GM12878 (cell line): ENCODE results near the gene GALNS. TPM values are rescaled to one million over a fixed set of nuclear protein-coding genes. Genes with fewer than 3 reads are reported as not detected.

Experiments used
- ATAC-seq: fragments of 200-7000 bp; cut with Tn5 transposase; 3 replicates; pipeline ENCODE4 v1.9.1; 2020; ENCODE audit warnings: mild to moderate bottlenecking, moderate library complexity
- Bru-seq: library from RNA; stranded (reverse); fragments of 400-500 nt; gene quantifications from one replicate; lab custom pipeline; 2021; lab: Mats Ljungman, UMichigan
- BruChase-seq, 2 experiments: library from RNA; stranded (reverse); fragments of 400-500 nt; gene quantifications; one replicate each; lab custom pipeline; 2021; lab: Mats Ljungman, UMichigan
- BruUV-seq: library from RNA; stranded (reverse); fragments of 400-500 nt; replicated peaks from 2 replicates; lab custom pipeline; 2021; lab: Mats Ljungman, UMichigan
- CTCF ChIA-PET: fragments of 300-600 bp; sonication (Branson Sonifier 250); formaldehyde crosslinking; extraction: SDS; loops from one replicate; lab custom pipeline; 2021; ENCODE audit warnings: inconsistent platforms; lab: Yijun Ruan, JAX
- POLR2A ChIA-PET: fragments of 350-600 bp; formaldehyde crosslinking; extraction: SDS; loops from one replicate; lab custom pipeline; 2021; ENCODE audit warnings: inconsistent platforms; lab: Charles Lee
- RAD21 ChIA-PET: fragments of 300-600 bp; sonication (Branson Sonifier 250); formaldehyde crosslinking; loops from one replicate; lab custom pipeline; 2023; ENCODE audit warnings: antibody characterized with exemption; ENCODE audit not compliant: unreplicated experiment; lab: Charles Lee
- SMC1A ChIA-PET: fragments of 300-600 bp; sonication (Branson Sonifier 250); formaldehyde crosslinking; loops from one replicate; lab custom pipeline; 2023; ENCODE audit not compliant: unreplicated experiment, uncharacterized antibody; lab: Charles Lee
- DNase-seq: peaks from one replicate; pipeline ENCODE4 v3.0.0-alpha.2; 2011; ENCODE audit warnings: low read depth, low spot score
- FAIRE-seq: peaks from 3 replicates; lab custom pipeline; 2011; peaks lifted over from hg19 to GRCh38; lab: Jason Lieb, UNC
- H2AFZ ChIP-seq: 2 replicates; pipeline ENCODE4 v1.6.0; 2011; ENCODE audit warnings: low read depth, low read length, control low read depth; ENCODE audit not compliant: control insufficient read depth
- H3K27ac ChIP-seq: 2 replicates; pipeline ENCODE4 v1.5.1; 2011; ENCODE audit warnings: control low read depth; ENCODE audit not compliant: control insufficient read depth, insufficient read depth
- H3K27me3 ChIP-seq, 2 experiments: replicated peaks in 1 of 2; 2 replicates each; pipeline versions ENCODE4 v1.6.0 to v1.6.1; 2011; ENCODE audit warnings: low read length in 1 of 2; ENCODE audit not compliant: control insufficient read depth in 2 of 2, insufficient read depth in 2 of 2
- H3K36me3 ChIP-seq, 2 experiments: 2 replicates each; pipeline ENCODE4 v1.5.1; 2011; ENCODE audit warnings: low read length in 1 of 2; ENCODE audit not compliant: control insufficient read depth in 2 of 2, insufficient read depth in 2 of 2
- H3K4me1 ChIP-seq: 2 replicates; pipeline ENCODE4 v1.6.1; 2011; ENCODE audit warnings: mild to moderate bottlenecking, low read length, moderate library complexity, mixed read lengths; ENCODE audit not compliant: control insufficient read depth, insufficient read depth
- H3K4me2 ChIP-seq: 2 replicates; pipeline ENCODE4 v1.6.0; 2011; ENCODE audit warnings: control low read depth; ENCODE audit not compliant: control insufficient read depth, insufficient read depth
- H3K4me3 ChIP-seq: fragments of 200-600 bp; sonication (generic); 2 replicates; pipeline ENCODE4 v1.5.1; 2016
- H3K79me2 ChIP-seq: 2 replicates; pipeline ENCODE4 v1.6.0; 2011; ENCODE audit warnings: low read length; ENCODE audit not compliant: control insufficient read depth, insufficient read depth
- H3K9ac ChIP-seq: 2 replicates; pipeline ENCODE4 v1.8.0; 2011; ENCODE audit warnings: low read length, control low read depth, mixed read lengths; ENCODE audit not compliant: control insufficient read depth, insufficient read depth
- H3K9me3 ChIP-seq: replicated peaks from 3 replicates; pipeline ENCODE4 v1.5.1; 2011; ENCODE audit warnings: mild to moderate bottlenecking, low read length; ENCODE audit not compliant: control insufficient read depth, insufficient read depth
- H4K20me1 ChIP-seq: 2 replicates; pipeline ENCODE4 v1.6.0; 2011; ENCODE audit not compliant: control insufficient read depth, insufficient read depth
- BHLHE40 ChIP-seq, 2 experiments: fragments of 450-650 bp in 1 of 2; IDR thresholded peaks; 2 replicates each; pipeline ENCODE4 v1.6.1; 2011 to 2017; ENCODE audit warnings: low read depth in 2 of 2, borderline replicate concordance in 1 of 2, improper control_type of control experiment in 1 of 2, low read length in 1 of 2, mild to moderate bottlenecking in 1 of 2
- EGR1 ChIP-seq, 2 experiments: IDR thresholded peaks; 1 replicate in 1 of 2; 2 replicates in 1 of 2; pipeline ENCODE4 v1.6.1; 2011 to 2012; ENCODE audit warnings: low read depth in 2 of 2, low read length in 2 of 2, borderline replicate concordance in 1 of 2, mild to moderate bottlenecking in 1 of 2, moderate library complexity in 1 of 2
- FOS ChIP-seq: IDR thresholded peaks from 3 replicates; pipeline ENCODE4 v1.6.1; 2011; ENCODE audit warnings: borderline replicate concordance; ENCODE audit not compliant: insufficient read length; ENCODE audit errors: extremely low read depth
- KDM1A ChIP-seq: fragments of 200-600 bp; sonication (generic); IDR thresholded peaks from 2 replicates; pipeline ENCODE4 v1.6.1; 2016; ENCODE audit warnings: borderline replicate concordance
- SMAD5 ChIP-seq: IDR thresholded peaks from 2 replicates; pipeline ENCODE4 v1.6.1; 2016; ENCODE audit warnings: antibody characterized with exemption, low read depth
- SPI1 ChIP-seq: IDR thresholded peaks from 2 replicates; pipeline ENCODE4 v1.6.1; 2011; ENCODE audit warnings: low read depth, mild to moderate bottlenecking, low read length, moderate library complexity, borderline replicate concordance; ENCODE audit not compliant: insufficient read depth
- WGBS: methylation state at CpG from one replicate; pipeline ENCODE4 v1.1.6; 2016; ENCODE audit warnings: low lambda C conversion rate; ENCODE audit not compliant: insufficient replicate concordance, insufficient coverage; ENCODE audit errors: missing lambda C conversion rate; 5-methylcytosine and 5-hydroxymethylcytosine counted together
- in situ Hi-C: fragments of 300-500 bp; cut with MboI; formaldehyde crosslinking; loops from 9 replicates; pipeline ENCODE4 v1.14.3; 2018; ENCODE audit warnings: mixed read lengths
- intact Hi-C: fragments of 100-400 bp; cut with micrococcal nuclease; formaldehyde crosslinking; loops from one replicate; pipeline ENCODE4 v1.14.2; 2022; ENCODE audit not compliant: unreplicated experiment
- long read RNA-seq, 2 experiments: library from polyadenylated mRNA; unstranded; transcript quantifications; one replicate each; pipeline ENCODE4 v2.0.0, GENCODE V29; 2019 to 2020
- polyA minus RNA-seq, 3 experiments: library from RNA; depleted of rRNA, polyadenylated mRNA; stranded (reverse); fragments of >200 nt; gene quantifications; 2 replicates each; pipeline ENCODE4 v1.2.3, GENCODE V29; 2011
- polyA plus RNA-seq, 11 experiments: library from polyadenylated mRNA; depleted of rRNA in 4 of 11; unstranded in 6 of 11; stranded (reverse) in 5 of 11; fragments of >200 nt; fragmentation: Nextera tagmentation in 4 of 11; fragmentation: Illumina TruSeq in 1 of 11; extraction: Ambion mirVana in 4 of 11; extraction: Trizol in 1 of 11; gene quantifications; 1 replicate in 1 of 11; 2 replicates in 10 of 11; pipeline versions ENCODE4 v1.2.1 to v1.2.3, GENCODE V29; 2011 to 2016; ENCODE audit warnings: inconsistent platforms in 2 of 11, missing spikeins in 2 of 11, low read depth in 1 of 11
- total RNA-seq, 4 experiments: library from RNA; depleted of rRNA in 3 of 4; stranded (reverse); fragments of >200 nt in 3 of 4; fragmentation: Illumina TruSeq in 1 of 4; extraction: Trizol in 1 of 4; gene quantifications; 2 replicates each; pipeline versions ENCODE4 v1.2.1 to v1.2.3, GENCODE V29; 2013 to 2021
- TF ChIP-seq, protein P1 (sequence below): fragments of 450-650 bp; IDR thresholded peaks from 2 replicates; pipeline ENCODE4 v1.6.1; 2018; ENCODE audit warnings: borderline replicate concordance, mild to moderate bottlenecking; ENCODE audit not compliant: partially characterized antibody
- TF ChIP-seq, protein P2 (sequence below): IDR thresholded peaks from 2 replicates; pipeline ENCODE4 v1.6.1; 2012; ENCODE audit warnings: low read depth, low read length, improper control_type of control experiment
- TF ChIP-seq, protein P3 (sequence below): IDR thresholded peaks from 2 replicates; pipeline ENCODE4 v1.6.1; 2011; ENCODE audit warnings: borderline replicate concordance, low read depth, mild to moderate bottlenecking, moderate library complexity, mixed read lengths, low read length; ENCODE audit not compliant: insufficient read depth; ENCODE audit errors: extremely low read length

Gene GALNS, protein sequence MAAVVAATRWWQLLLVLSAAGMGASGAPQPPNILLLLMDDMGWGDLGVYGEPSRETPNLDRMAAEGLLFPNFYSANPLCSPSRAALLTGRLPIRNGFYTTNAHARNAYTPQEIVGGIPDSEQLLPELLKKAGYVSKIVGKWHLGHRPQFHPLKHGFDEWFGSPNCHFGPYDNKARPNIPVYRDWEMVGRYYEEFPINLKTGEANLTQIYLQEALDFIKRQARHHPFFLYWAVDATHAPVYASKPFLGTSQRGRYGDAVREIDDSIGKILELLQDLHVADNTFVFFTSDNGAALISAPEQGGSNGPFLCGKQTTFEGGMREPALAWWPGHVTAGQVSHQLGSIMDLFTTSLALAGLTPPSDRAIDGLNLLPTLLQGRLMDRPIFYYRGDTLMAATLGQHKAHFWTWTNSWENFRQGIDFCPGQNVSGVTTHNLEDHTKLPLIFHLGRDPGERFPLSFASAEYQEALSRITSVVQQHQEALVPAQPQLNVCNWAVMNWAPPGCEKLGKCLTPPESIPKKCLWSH
- 64.8 and 87.4 TPM in 2 replicates for total RNA-seq (2013; cell fraction: nucleolus; rRNA removed)
- total RNA-seq (2014; rRNA removed) (4.0 and 5.1 TPM in 2 replicates), total RNA-seq (2014; rRNA removed; fragmentation: Illumina TruSeq; extraction: Trizol) (3.7 and 4.3 TPM in 2 replicates), total RNA-seq (2021) (9.6 and 12.4 TPM in 2 replicates), polyA plus RNA-seq (2011; rRNA removed) (3.5 and 4.2 TPM in 2 replicates), polyA plus RNA-seq (2014; fragmentation: Illumina TruSeq; extraction: Trizol) (2.6 and 6.0 TPM in 2 replicates), polyA plus RNA-seq (2014; fragmentation: Nextera tagmentation; extraction: Ambion mirVana) (under 1 TPM; 0.37 to 0.95 TPM), polyA plus RNA-seq (2014; rRNA removed) (8.1 and 9.5 TPM in 2 replicates), polyA plus RNA-seq (2016; fragmentation: Nextera tagmentation; extraction: Ambion mirVana) (1 to 10 TPM; 5.6 to 6.5 TPM), polyA minus RNA-seq (2011; rRNA and poly(A)+ RNA removed) (3.1 and 10.6 TPM in 2 replicates), Bru-seq, nascent RNA (percentile 53 among the genes with signal in this experiment), BruChase-seq, experiment 1, labeled RNA remaining after a 6-hour chase (percentile 66 among the genes with signal in this experiment), BruChase-seq, experiment 2, labeled RNA remaining after a 2-hour chase (percentile 57 among the genes with signal in this experiment)
- 6.4 TPM for polyA plus RNA-seq (2011; ENCODE audit: low read depth)
- polyA plus RNA-seq (2011; cell fraction: cytosol; rRNA removed), result 3.5 and 3.9 TPM in 2 replicates
- 21.1 and 23.2 TPM in 2 replicates for polyA plus RNA-seq (2011; cell fraction: nucleus; rRNA removed)
- polyA plus RNA-seq (2012), result 8.5 and 8.8 TPM in 2 replicates
- 1.1 and 3.3 TPM in 2 replicates for polyA minus RNA-seq (2011; cell fraction: cytosol; rRNA and poly(A)+ RNA removed)
- 10.0 and 19.4 TPM in 2 replicates for polyA minus RNA-seq (2011; cell fraction: nucleus; rRNA and poly(A)+ RNA removed)
- long read RNA-seq, experiment 1, partial matches to known transcripts, result 0 of 1 reads
- long read RNA-seq, experiment 1, other reads (novel, unspliced or antisense), result 0 of 1 reads
- long read RNA-seq, experiment 2, partial matches to known transcripts, result 1 of 1 reads
- long read RNA-seq, experiment 2, other reads (novel, unspliced or antisense), result 0 of 1 reads

DNA sequence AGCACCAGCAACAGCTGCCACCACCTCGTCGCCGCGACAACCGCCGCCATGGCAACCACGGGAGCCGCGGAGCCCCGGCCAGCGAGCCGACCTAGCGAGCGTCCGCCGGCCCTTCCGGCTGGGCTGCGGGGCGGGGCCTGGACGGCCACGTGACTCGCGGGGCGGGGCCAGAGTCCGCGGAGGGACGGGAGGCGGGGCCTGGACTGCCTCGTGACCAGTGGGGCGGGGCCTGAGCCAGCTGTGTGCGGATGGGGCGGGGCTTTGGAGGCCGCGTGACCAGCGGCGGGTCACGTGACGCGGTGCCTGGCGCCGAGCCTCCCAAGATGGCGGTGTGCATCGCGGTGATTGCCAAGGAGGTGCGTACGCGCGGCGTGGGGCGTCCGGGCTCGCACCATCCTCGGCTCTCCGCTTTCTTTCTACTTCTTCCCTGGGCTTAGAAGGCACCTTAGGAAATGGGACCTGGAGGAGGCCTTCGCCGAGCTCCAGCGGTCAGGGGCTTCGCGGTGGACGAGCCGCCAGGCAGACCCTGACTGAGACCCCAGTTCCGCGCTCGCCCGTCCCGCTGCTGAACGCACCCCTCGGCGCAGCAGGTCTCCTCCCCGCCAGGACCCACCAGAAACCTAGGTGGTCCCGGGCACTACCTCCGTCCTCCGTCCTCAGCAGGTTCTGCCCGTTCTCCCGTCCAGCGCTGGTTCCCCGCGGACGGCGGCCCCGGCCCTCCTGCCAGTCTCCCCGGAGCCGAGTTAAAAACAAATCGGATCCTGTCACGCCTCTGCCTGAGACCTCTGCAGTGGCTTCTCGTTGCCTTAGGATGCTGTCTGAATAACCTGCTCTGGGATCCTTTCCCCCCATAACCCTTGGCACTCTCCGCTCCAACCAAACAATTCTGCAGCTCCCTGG lies at the start of gene GALNS, which contains the start of gene TRAPPC2L:
Gene GALNS, minus strand, starts transcription at position 120 of the 900 bp plus-strand sequence. Its CDS starts 70 bp downstream, at position 50.
Gene TRAPPC2L, plus strand, starts transcription at position 300 of the 900 bp plus-strand sequence. Its CDS starts 24 bp downstream, at position 324.
- Histone ChIP-seq H3K36me3 (peaks cover 4 to 5% of the 10 kb centered on the region in 2 experiments; a peak in 3 of 4 replicates), H3K4me3 (peak within 1 kb of the TSS; percentile 88), H3K4me1 (peaks cover 23% of the 10 kb centered on the region), H3K4me2 (peak within 1 kb of the TSS; percentile 93), H2AFZ (peak within 1 kb of the TSS; percentile 95), H3K27ac (peak within 1 kb of the TSS; percentile 64), H3K79me2 (peaks cover 13% of the 10 kb centered on the region), H3K27me3 (no peaks in the 10 kb centered on the region), H3K9me3 (no peaks in the 10 kb centered on the region), H3K9ac (peak within 1 kb of the TSS; percentile 69), H4K20me1 (0 out of 2 replicates have a peak, but pooled peaks cover 2% of the 10 kb centered on the region)
- ChIA-PET RAD21 (interaction anchor here (0.8 to 1.8 kb wide), 9 partner anchors 45 to 360 kb away, joined by 3 to 14 read pairs (median 3); partner anchors contain the start of genes APRT, CDH15 and ZNF778), CTCF (interaction anchor here (0.7 to 2.9 kb wide), 16 partner anchors 11 to 359 kb away, joined by 3 to 19 read pairs (median 4); partner anchors contain the start of gene APRT), SMC1A (interaction anchor here (0.7 to 2.0 kb wide), 9 partner anchors 17 to 154 kb away, joined by 3 to 5 read pairs (median 3); no protein-coding TSS in a partner anchor), POLR2A (interaction anchor here (0.9 to 1.5 kb wide), 6 partner anchors 45 to 308 kb away, joined by 3 to 8 read pairs (median 4); partner anchors contain the start of gene APRT)
- in situ Hi-C loops (no loop called here), intact Hi-C loops (loop anchor here (1.0 to 5.0 kb wide), 3 partner anchors 45 to 120 kb away; partner anchors contain the start of gene APRT)
- ATAC-seq, result peak; percentile 90
- peak; percentile 69 for DNase-seq
- BruUV-seq, result no TSS peak
- under 1% methylated on average over 79 of the region's 87 CpGs for WGBS
- peak; percentile 92 for FAIRE-seq
- TF ChIP-seq SPI1 (no peak), SMAD5 (0 out of 2 replicates have a peak, but pooled peaks have one; percentile 27), KDM1A (no peak), EGR1 (IDR thresholded peaks at IDR 0.05; ENCODE audit: borderline replicate concordance in 1 of 2, low read depth in 2 of 2, low read length in 2 of 2) (0 out of 3 replicates have a peak, but pooled peaks of 1 of the 2 experiments have one; percentile 17), FOS (peak; percentile 80), BHLHE40 (IDR thresholded peaks at IDR 0.05; ENCODE audit: borderline replicate concordance in 1 of 2, low read depth in 2 of 2, low read length in 1 of 2) (peak; percentile 91 to 99)
- TF ChIP-seq, protein P1, sequence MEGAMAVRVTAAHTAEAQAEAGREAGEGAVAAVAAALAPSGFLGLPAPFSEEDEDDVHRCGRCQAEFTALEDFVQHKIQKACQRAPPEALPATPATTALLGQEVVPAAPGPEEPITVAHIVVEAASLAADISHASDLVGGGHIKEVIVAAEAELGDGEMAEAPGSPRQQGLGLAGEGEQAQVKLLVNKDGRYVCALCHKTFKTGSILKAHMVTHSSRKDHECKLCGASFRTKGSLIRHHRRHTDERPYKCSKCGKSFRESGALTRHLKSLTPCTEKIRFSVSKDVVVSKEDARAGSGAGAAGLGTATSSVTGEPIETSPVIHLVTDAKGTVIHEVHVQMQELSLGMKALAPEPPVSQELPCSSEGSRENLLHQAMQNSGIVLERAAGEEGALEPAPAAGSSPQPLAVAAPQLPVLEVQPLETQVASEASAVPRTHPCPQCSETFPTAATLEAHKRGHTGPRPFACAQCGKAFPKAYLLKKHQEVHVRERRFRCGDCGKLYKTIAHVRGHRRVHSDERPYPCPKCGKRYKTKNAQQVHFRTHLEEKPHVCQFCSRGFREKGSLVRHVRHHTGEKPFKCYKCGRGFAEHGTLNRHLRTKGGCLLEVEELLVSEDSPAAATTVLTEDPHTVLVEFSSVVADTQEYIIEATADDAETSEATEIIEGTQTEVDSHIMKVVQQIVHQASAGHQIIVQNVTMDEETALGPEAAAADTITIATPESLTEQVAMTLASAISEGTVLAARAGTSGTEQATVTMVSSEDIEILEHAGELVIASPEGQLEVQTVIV, result no peak
- TF ChIP-seq, protein P2, sequence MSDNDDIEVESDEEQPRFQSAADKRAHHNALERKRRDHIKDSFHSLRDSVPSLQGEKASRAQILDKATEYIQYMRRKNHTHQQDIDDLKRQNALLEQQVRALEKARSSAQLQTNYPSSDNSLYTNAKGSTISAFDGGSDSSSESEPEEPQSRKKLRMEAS, result peak; percentile 98
- TF ChIP-seq, protein P3, sequence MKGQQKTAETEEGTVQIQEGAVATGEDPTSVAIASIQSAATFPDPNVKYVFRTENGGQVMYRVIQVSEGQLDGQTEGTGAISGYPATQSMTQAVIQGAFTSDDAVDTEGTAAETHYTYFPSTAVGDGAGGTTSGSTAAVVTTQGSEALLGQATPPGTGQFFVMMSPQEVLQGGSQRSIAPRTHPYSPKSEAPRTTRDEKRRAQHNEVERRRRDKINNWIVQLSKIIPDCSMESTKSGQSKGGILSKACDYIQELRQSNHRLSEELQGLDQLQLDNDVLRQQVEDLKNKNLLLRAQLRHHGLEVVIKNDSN, result peak; percentile 99
